B cell (primary cell): Measurements from ENCODE around the gene SIRT7. TPM values are rescaled to one million over a fixed set of nuclear protein-coding genes. Genes with fewer than 3 reads are reported as not detected.

ENCODE experiments used
- ATAC-seq: fragments of 200-7000 bp; cut with Tn5 transposase; one replicate; pipeline ENCODE4 v1.10.0; 2021; ENCODE audit warnings: low read depth, mild to moderate bottlenecking, moderate number of reproducible peaks, moderate library complexity
- CTCF ChIA-PET: fragments of 350-600 bp; sonication (Branson Sonifier 250); formaldehyde crosslinking; loops from one replicate; lab custom pipeline; 2021; ENCODE audit warnings: antibody characterized with exemption, inconsistent platforms; lab: Charles Lee
- POLR2A ChIA-PET: fragments of 350-600 bp; sonication (Branson Sonifier 250); formaldehyde crosslinking; loops from one replicate; lab custom pipeline; 2021; ENCODE audit warnings: antibody characterized with exemption; lab: Charles Lee
- DNase-seq: peaks from one replicate; pipeline ENCODE4 v3.0.0; 2013
- H2AFZ ChIP-seq: 2 replicates; pipeline ENCODE4 v1.6.1; 2012; ENCODE audit warnings: mild to moderate bottlenecking, low read depth, low read length; ENCODE audit not compliant: insufficient read depth, poor library complexity, severe bottlenecking
- H3K27ac ChIP-seq, 2 donors: 1 replicate in 1 of 2; 2 replicates in 1 of 2; pipeline ENCODE4 v1.5.1; 2012 to 2013; ENCODE audit warnings: low read length in 2 of 2, mild to moderate bottlenecking in 2 of 2, moderate library complexity in 1 of 2
- H3K27me3 ChIP-seq, 4 experiments: fragments of 200-600 bp in 1 of 4; sonication (generic) in 1 of 4; replicated peaks in 1 of 4; 1 replicate in 2 of 4; 2 replicates in 2 of 4; pipeline versions ENCODE4 v1.6.1 to v1.7.0; 2013 to 2016; ENCODE audit warnings: low read length in 3 of 4, mild to moderate bottlenecking in 2 of 4, mixed read lengths in 1 of 4, moderate library complexity in 1 of 4; ENCODE audit not compliant: insufficient read depth in 4 of 4, control insufficient read depth in 3 of 4; ENCODE audit errors: control extremely low read depth in 1 of 4
- H3K36me3 ChIP-seq, 2 experiments: replicated peaks in 1 of 2; 1 replicate in 1 of 2; 2 replicates in 1 of 2; pipeline versions ENCODE4 v1.6.1 to v1.7.1; 2013; ENCODE audit warnings: low read length in 1 of 2; ENCODE audit not compliant: insufficient read depth in 2 of 2, control insufficient read depth in 1 of 2; ENCODE audit errors: control extremely low read depth in 1 of 2, extremely low read depth in 1 of 2
- H3K4me1 ChIP-seq, 2 donors: fragments of 200-600 bp in 1 of 2; sonication (generic) in 1 of 2; 1 replicate in 1 of 2; 2 replicates in 1 of 2; pipeline versions ENCODE4 v1.5.1 to v1.6.1; 2013 to 2017; ENCODE audit warnings: low read length in 2 of 2; ENCODE audit not compliant: control insufficient read depth in 2 of 2, insufficient read depth in 2 of 2
- H3K4me2 ChIP-seq: replicated peaks from 2 replicates; pipeline ENCODE3; 2012; ENCODE audit warnings: mild to moderate bottlenecking, low read depth, low read length; ENCODE audit not compliant: poor library complexity, severe bottlenecking
- H3K4me3 ChIP-seq, 5 experiments: fragments of 200-600 bp in 1 of 5; sonication (generic) in 1 of 5; 1 replicate in 3 of 5; 2 replicates in 2 of 5; pipeline versions ENCODE4 v1.5.1 to v1.7.0; 2011 to 2016; ENCODE audit warnings: low read length in 4 of 5, mild to moderate bottlenecking in 4 of 5, low read depth in 2 of 5, control low read depth in 1 of 5, moderate library complexity in 1 of 5; ENCODE audit not compliant: insufficient read depth in 1 of 5; ENCODE audit errors: control extremely low read depth in 1 of 5, extremely low read depth in 1 of 5
- H3K79me2 ChIP-seq: fragments of 200-600 bp; sonication (generic); one replicate; pipeline ENCODE4 v1.6.0; 2016; ENCODE audit warnings: low read length; ENCODE audit not compliant: control insufficient read depth, insufficient read depth
- H3K9ac ChIP-seq: fragments of 200-600 bp; sonication (generic); 2 replicates; pipeline ENCODE4 v1.6.1; 2017; ENCODE audit warnings: mild to moderate bottlenecking, low read length, moderate library complexity
- H3K9me3 ChIP-seq, 3 donors: one replicate each; pipeline versions ENCODE4 v1.6.1 to v1.7.1; 2013; ENCODE audit warnings: low read length in 2 of 3; ENCODE audit not compliant: control insufficient read depth in 2 of 3, insufficient read depth in 1 of 3; ENCODE audit errors: control extremely low read depth in 1 of 3
- H4K20me1 ChIP-seq: 2 replicates; pipeline ENCODE4 v1.6.0; 2012; ENCODE audit warnings: mild to moderate bottlenecking, low read length; ENCODE audit not compliant: insufficient read depth, control insufficient read depth, poor library complexity, severe bottlenecking
- H3K27ac Mint-ChIP-seq: one replicate; pipeline ENCODE4 v1.8.0; 2021; ENCODE audit warnings: mixed read lengths
- H3K27me3 Mint-ChIP-seq: one replicate; pipeline ENCODE4 v1.8.0; 2021; ENCODE audit warnings: mixed read lengths
- H3K4me1 Mint-ChIP-seq: one replicate; pipeline ENCODE4 v1.8.0; 2021; ENCODE audit warnings: mixed read lengths
- H3K4me3 Mint-ChIP-seq: one replicate; pipeline ENCODE4 v1.8.0; 2021; ENCODE audit warnings: mixed read lengths
- H3K9me3 Mint-ChIP-seq: one replicate; pipeline ENCODE4 v1.8.0; 2022; ENCODE audit warnings: mixed read lengths; ENCODE audit not compliant: insufficient read depth
- CTCF ChIP-seq: fragments of 200-600 bp; IDR thresholded peaks from one replicate; pipeline ENCODE4 v1.8.0; 2022; ENCODE audit warnings: antibody characterized with exemption, mild to moderate bottlenecking
- EZH2 ChIP-seq: IDR thresholded peaks from 2 replicates; pipeline ENCODE4 v1.6.1; 2012; ENCODE audit warnings: borderline replicate concordance, low read depth, mild to moderate bottlenecking, moderate library complexity, low read length; ENCODE audit not compliant: insufficient read depth, poor library complexity, severe bottlenecking
- WGBS: methylation state at CpG from one replicate; pipeline ENCODE4 v1.1.5; 2013; ENCODE audit warnings: missing lambda C conversion rate; ENCODE audit not compliant: insufficient coverage; 5-methylcytosine and 5-hydroxymethylcytosine counted together
- intact Hi-C: fragments of 100-400 bp; cut with micrococcal nuclease; formaldehyde crosslinking; loops from one replicate; pipeline ENCODE4 v1.10.0; 2022
- polyA plus RNA-seq: library from polyadenylated mRNA; depleted of rRNA; stranded (reverse); fragments of >200 nt; gene quantifications from 2 replicates; pipeline ENCODE4 v1.2.3, GENCODE V29; 2012
- total RNA-seq, 2 donors: library from RNA; stranded (reverse); fragments of 120-200 nt in 1 of 2; gene quantifications; 1 replicate in 1 of 2; 2 replicates in 1 of 2; pipeline versions ENCODE4 v1.2.3 to v1.2.4, GENCODE V29; 2013 to 2022

SIRT7 gene
- total and polyA plus RNA-seq, 2 donors (not counting 1 experiment from before 2014, with no cell fraction given): 77.2 to 82.7 TPM

- H3K4me3 Mint-ChIP-seq: no peak overlapping the region
- WGBS: 92% methylated on average over 14 of the region's 15 CpGs
- ChIA-PET CTCF (interaction anchor here (2.1 kb wide), 1 partner anchor 9 kb away, joined by 6 read pairs; no protein-coding TSS in a partner anchor), POLR2A (no interaction called here)
- H3K9me3 Mint-ChIP-seq: no peaks in the 10 kb centered on the region
- intact Hi-C loops: no loop called here
- Histone ChIP-seq H2AFZ (no peak overlapping the region), H3K27me3 (peaks cover 0 to 12% (median 0%) of the 10 kb centered on the region in 4 experiments), H4K20me1 (no peaks in the 10 kb centered on the region), H3K4me1 (no peaks in the 10 kb centered on the region), H3K27ac (no peak overlapping the region), H3K9ac (no peak overlapping the region), H3K79me2 (no peaks in the 10 kb centered on the region), H3K9me3 (no peaks in the 10 kb centered on the region), H3K4me3 (no peak overlapping the region), H3K4me2 (no peak overlapping the region), H3K36me3 (no peaks in the 10 kb centered on the region)
- ATAC-seq (no peak), DNase-seq (no peak)
- H3K4me1 Mint-ChIP-seq: no peaks in the 10 kb centered on the region
- peaks cover 5% of the 10 kb centered on the region for H3K27me3 Mint-ChIP-seq
- no peak overlapping the region for H3K27ac Mint-ChIP-seq
- TF ChIP-seq EZH2: no peak
- TF ChIP-seq CTCF: no peak
Observed at GRCh38 chr17:81950501-81950900, 32.5 kb upstream of the SIRT7 start.

- H4K20me1 ChIP-seq: no peaks in the 10 kb centered on the region
Observed at GRCh38 chr17:81948635-81949378, 30.8 kb upstream of the SIRT7 start.

More at GRCh38 chr17:81948635-81949378, 30.8 kb upstream of the SIRT7 start:
- Mint-ChIP-seq H3K4me1 (no peaks in the 10 kb centered on the region), H3K27me3 (peaks cover 5% of the 10 kb centered on the region), H3K4me3 (no peak overlapping the region), H3K9me3 (no peaks in the 10 kb centered on the region), H3K27ac (no peak overlapping the region)
- intact Hi-C loops: no loop called here
- no peak for DNase-seq
- Histone ChIP-seq H3K36me3 (no peaks in the 10 kb centered on the region), H3K4me2 (no peak overlapping the region), H3K4me1 (no peaks in the 10 kb centered on the region), H3K27me3 (peaks cover 0 to 8% (median 0%) of the 10 kb centered on the region in 4 experiments), H3K9ac (no peak overlapping the region), H3K4me3 (no peak overlapping the region), H3K79me2 (no peaks in the 10 kb centered on the region), H2AFZ (no peak overlapping the region), H3K9me3 (no peaks in the 10 kb centered on the region), H3K27ac (no peak overlapping the region)
- CTCF ChIA-PET: no interaction called here
- WGBS: 80% methylated on average over 15 of the region's 17 CpGs
- POLR2A ChIA-PET: no interaction called here
- TF ChIP-seq CTCF (no peak), EZH2 (no peak)
- ATAC-seq: no peak
